Gastrocnemius medialis (tissue), 4 donors: ENCODE measurements around the gene ADAMTS2.

Experiments
- POLR2A ChIP-seq, 2 donors: fragments of 450-650 bp; IDR thresholded peaks; one replicate each; pipeline ENCODE4 v1.6.1; 2017; ENCODE audit warnings: antibody characterized with exemption in 2 of 2, mild to moderate bottlenecking in 2 of 2, moderate library complexity in 2 of 2
- TF ChIP-seq, protein P1 (sequence below), 5 experiments: fragments of 450-650 bp in 3 of 5; fragments of 200-600 bp in 2 of 5; sonication (generic) in 2 of 5; IDR thresholded peaks in 4 of 5; conservative IDR thresholded peaks in 1 of 5; 1 replicate in 4 of 5; 2 replicates in 1 of 5; pipeline ENCODE4 v1.5.1; 2016 to 2019; ENCODE audit warnings: antibody characterized with exemption in 5 of 5, mild to moderate bottlenecking in 3 of 5, moderate library complexity in 3 of 5

DNA sequence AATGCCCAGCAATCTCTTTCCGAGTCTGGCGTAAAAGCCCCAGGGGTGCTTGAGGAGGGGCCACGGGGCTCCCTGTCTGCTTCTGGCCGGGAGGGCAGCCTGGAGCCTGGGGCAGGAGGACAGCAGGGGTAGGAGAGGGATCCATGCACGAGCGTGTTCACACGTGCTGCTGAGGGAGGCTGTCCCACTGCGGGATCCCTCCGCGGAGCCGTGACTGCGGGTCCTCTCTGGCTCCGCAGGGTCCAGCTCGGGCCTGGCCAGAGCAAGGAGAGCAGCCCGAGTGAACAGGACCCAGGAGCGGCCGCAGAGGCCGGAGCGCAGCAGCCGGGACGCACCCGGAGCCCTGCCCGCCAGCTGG is 206.7 kb downstream of the ADAMTS2 start:
- TF ChIP-seq, protein P1, sequence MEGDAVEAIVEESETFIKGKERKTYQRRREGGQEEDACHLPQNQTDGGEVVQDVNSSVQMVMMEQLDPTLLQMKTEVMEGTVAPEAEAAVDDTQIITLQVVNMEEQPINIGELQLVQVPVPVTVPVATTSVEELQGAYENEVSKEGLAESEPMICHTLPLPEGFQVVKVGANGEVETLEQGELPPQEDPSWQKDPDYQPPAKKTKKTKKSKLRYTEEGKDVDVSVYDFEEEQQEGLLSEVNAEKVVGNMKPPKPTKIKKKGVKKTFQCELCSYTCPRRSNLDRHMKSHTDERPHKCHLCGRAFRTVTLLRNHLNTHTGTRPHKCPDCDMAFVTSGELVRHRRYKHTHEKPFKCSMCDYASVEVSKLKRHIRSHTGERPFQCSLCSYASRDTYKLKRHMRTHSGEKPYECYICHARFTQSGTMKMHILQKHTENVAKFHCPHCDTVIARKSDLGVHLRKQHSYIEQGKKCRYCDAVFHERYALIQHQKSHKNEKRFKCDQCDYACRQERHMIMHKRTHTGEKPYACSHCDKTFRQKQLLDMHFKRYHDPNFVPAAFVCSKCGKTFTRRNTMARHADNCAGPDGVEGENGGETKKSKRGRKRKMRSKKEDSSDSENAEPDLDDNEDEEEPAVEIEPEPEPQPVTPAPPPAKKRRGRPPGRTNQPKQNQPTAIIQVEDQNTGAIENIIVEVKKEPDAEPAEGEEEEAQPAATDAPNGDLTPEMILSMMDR (IDR thresholded peaks at IDR 0.05 in 4 of 5, conservative IDR thresholded peaks at IDR 0.05 in 1 of 5) = no peak
- no peak for TF ChIP-seq POLR2A (IDR thresholded peaks at IDR 0.05)
